ENCODE results near the gene CD2BP2. TPM values are rescaled to one million over a fixed set of nuclear protein-coding genes. Genes with fewer than 3 reads are reported as not detected.
A peak's percentile ranks its signal among the peaks of the same experiment; 100 is the strongest.
"Not testable (repeated sequence)": the region's sequence is repeated elsewhere in the genome, so short reads cannot be mapped to it uniquely, and the experiment has no call there.

Gene CD2BP2
- total RNA-seq, 2 experiments from 2014 or later = 39.1 to 41.7 TPM

DNA sequence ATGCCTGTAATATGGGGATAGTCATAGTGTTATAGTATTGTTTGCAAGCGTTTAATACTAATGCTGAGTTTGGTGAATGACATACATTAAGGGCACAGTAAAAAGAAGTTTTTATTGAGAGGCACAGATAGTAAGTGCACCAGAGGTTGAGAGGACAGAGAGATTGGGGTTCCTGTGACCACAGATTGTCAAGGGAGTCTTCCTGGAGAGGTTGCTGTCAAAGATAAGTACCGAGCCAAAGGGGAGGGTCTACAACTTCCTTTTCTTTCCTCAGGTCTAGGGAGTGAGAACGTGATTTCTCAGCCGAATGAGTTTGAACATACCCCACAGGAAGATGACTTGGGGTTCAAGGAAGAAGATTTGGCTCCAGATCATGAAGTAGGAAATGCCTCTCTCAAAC, 41.9 kb upstream of the CD2BP2 start:
- no peak for TF ChIP-seq CTCF (IDR thresholded peaks at IDR 0.05)
- H3K4me1 ChIP-seq (ENCODE audit: insufficient read depth, low read length) = peaks cover 55% of the 10 kb centered on the region
- Mint-ChIP-seq H3K4me3 (peak overlapping the region; percentile 36), H3K27ac (no peak overlapping the region), H3K4me1 (ENCODE audit: low read depth) (peaks cover 53% of the 10 kb centered on the region), H3K36me3 (ENCODE audit: low read depth) (peaks cover 13% of the 10 kb centered on the region), H3K27me3 (no peaks in the 10 kb centered on the region), H3K9me3 (no peaks in the 10 kb centered on the region)
- intact Hi-C loops (cut with DNase I, micrococcal nuclease) = no loop called here
- no peaks in the 10 kb centered on the region for H3K27me3 ChIP-seq (ENCODE audit: control insufficient read depth in 1 of 2, insufficient read depth in 2 of 2, low read length in 2 of 2)
- ChIA-PET CTCF (interaction anchor here (2.2 to 2.6 kb wide), 2 partner anchors 12 kb away, joined by 7 to 18 read pairs; no protein-coding TSS in a partner anchor), POLR2A (interaction anchor here (3.6 to 9.0 kb wide), 2 partner anchors 16 to 21 kb away, joined by 17 to 147 read pairs; partner anchors contain the start of gene SEPTIN1)
- no peak overlapping the region for H3K27ac ChIP-seq (ENCODE audit: low read depth in 1 of 2, low read length in 2 of 2)
- H3K4me3 ChIP-seq (ENCODE audit: low read length) = no peak overlapping the region
- peaks cover 19% of the 10 kb centered on the region for H3K36me3 ChIP-seq (ENCODE audit: insufficient read depth, low read length)
- no peak for DNase-seq
- no peaks in the 10 kb centered on the region for H3K9me3 ChIP-seq (ENCODE audit: control insufficient read depth in 1 of 2, insufficient read depth in 1 of 2, low read length in 2 of 2)
- ATAC-seq (ENCODE audit: poor library complexity) = no peak

- H3K27me3 Mint-ChIP-seq; H3K27me3 ChIP-seq (ENCODE audit: control insufficient read depth in 1 of 2, insufficient read depth in 2 of 2, low read length in 2 of 2); intact Hi-C loops (cut with DNase I, micrococcal nuclease); H3K9me3 Mint-ChIP-seq; DNase-seq; H3K9me3 ChIP-seq (ENCODE audit: control insufficient read depth in 1 of 2, insufficient read depth in 1 of 2, low read length in 2 of 2); H3K27ac ChIP-seq (ENCODE audit: low read depth in 1 of 2, low read length in 2 of 2); H3K4me3 ChIP-seq (ENCODE audit: low read length); ATAC-seq (ENCODE audit: poor library complexity): not testable (repeated sequence)
- Mint-ChIP-seq H3K4me3 (peak overlapping the region; percentile 36), H3K36me3 (ENCODE audit: low read depth) (peaks cover 13% of the 10 kb centered on the region), H3K27ac (peak overlapping the region; percentile 34), H3K4me1 (ENCODE audit: low read depth) (peaks cover 51% of the 10 kb centered on the region)
- Histone ChIP-seq H3K36me3 (ENCODE audit: insufficient read depth, low read length) (peaks cover 19% of the 10 kb centered on the region), H3K4me1 (ENCODE audit: insufficient read depth, low read length) (peaks cover 55% of the 10 kb centered on the region)
- ChIA-PET POLR2A (interaction anchor here (0.9 to 9.0 kb wide), 6 partner anchors 10 to 74 kb away, joined by 3 to 147 read pairs (median 12); partner anchors contain the start of genes SEPTIN1 and ZNF771), CTCF (interaction anchor here (0.8 to 2.6 kb wide), 2 partner anchors 13 to 14 kb away, joined by 3 to 18 read pairs; partner anchors contain the start of gene SEPTIN1)
Measured at GRCh38 chr16:30396627-30397026, 41.5 kb upstream of the CD2BP2 start.

DNA sequence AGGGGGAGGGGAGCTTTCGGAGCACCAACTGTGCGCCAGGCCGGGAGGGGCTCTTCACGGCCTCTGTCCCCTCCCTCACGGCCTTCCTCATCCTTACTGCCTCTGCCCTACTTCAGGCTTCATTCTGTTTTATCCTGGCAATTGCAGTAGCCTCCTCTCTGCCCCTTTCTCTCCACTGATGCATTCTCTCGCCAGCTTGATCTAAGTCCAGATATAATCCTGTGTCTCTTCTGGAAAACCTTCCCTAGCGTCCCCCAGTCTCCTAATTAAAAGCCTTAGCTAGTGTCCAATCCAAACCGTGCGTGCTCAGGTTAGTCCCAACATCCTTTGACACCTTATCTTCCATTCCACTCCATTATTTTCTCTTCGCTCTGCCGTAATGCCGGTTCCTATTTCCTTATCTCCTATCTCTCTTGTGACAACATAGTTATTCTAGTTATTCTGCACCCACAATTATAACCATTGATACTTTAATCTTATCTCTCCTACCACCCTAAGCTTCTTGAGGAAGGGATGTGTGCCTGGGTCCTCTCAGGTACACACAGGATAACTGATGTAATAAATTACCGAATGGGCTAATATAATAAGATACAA, 41.0 kb upstream of the CD2BP2 start:
- peaks cover 19% of the 10 kb centered on the region for H3K36me3 ChIP-seq (ENCODE audit: insufficient read depth, low read length)
- H3K9me3 ChIP-seq (ENCODE audit: control insufficient read depth in 1 of 2, insufficient read depth in 1 of 2, low read length in 2 of 2) = no peaks in the 10 kb centered on the region
- H3K27ac Mint-ChIP-seq = peak overlapping the region; percentile 34
- ATAC-seq (ENCODE audit: poor library complexity) (no peak), DNase-seq (no peak)
- H3K27ac ChIP-seq (ENCODE audit: low read depth in 1 of 2, low read length in 2 of 2) = peak overlapping the region; percentile 5 to 56
- no peaks in the 10 kb centered on the region for H3K27me3 Mint-ChIP-seq
- intact Hi-C loops (cut with DNase I, micrococcal nuclease) = loop anchor here in 1 of 2 experiments (1.0 kb wide), 1 partner anchor 13 kb away; no protein-coding TSS in a partner anchor
- peak overlapping the region; percentile 86 for H3K4me3 ChIP-seq (ENCODE audit: low read length)
- H3K4me3 Mint-ChIP-seq = peak overlapping the region; percentile 82
- ChIA-PET CTCF (interaction anchor here (0.8 to 2.6 kb wide), 5 partner anchors 11 to 22 kb away, joined by 3 to 18 read pairs (median 3); partner anchors contain the start of genes SEPTIN1 and ZNF771), POLR2A (interaction anchor here (0.9 to 9.0 kb wide), 8 partner anchors 10 to 211 kb away, joined by 3 to 147 read pairs (median 6); partner anchors contain the start of genes SEPTIN1 and ZNF771)
- no peaks in the 10 kb centered on the region for H3K27me3 ChIP-seq (ENCODE audit: control insufficient read depth in 1 of 2, insufficient read depth in 2 of 2, low read length in 2 of 2)
- TF ChIP-seq CTCF (IDR thresholded peaks at IDR 0.05) = no peak
- H3K4me1 ChIP-seq (ENCODE audit: insufficient read depth, low read length) = peaks cover 53% of the 10 kb centered on the region
- no peaks in the 10 kb centered on the region for H3K9me3 Mint-ChIP-seq
- peaks cover 47% of the 10 kb centered on the region for H3K4me1 Mint-ChIP-seq (ENCODE audit: low read depth)
- peaks cover 13% of the 10 kb centered on the region for H3K36me3 Mint-ChIP-seq (ENCODE audit: low read depth)
